Muscle of leg (tissue), 11 donors: ENCODE measurements around the gene CACNA1H. TPM values are rescaled to one million over a fixed set of nuclear protein-coding genes. Genes with fewer than 3 reads are reported as not detected.
"Not testable (repeated sequence)": the region's sequence is repeated elsewhere in the genome, so short reads cannot be mapped to it uniquely, and the experiment has no call there.

Experiments
- DNase-seq: peaks from one replicate; pipeline ENCODE4 v3.0.0; 2013
- H3K27ac ChIP-seq: one replicate; pipeline ENCODE4 v1.5.1; 2013; ENCODE audit warnings: mild to moderate bottlenecking, low read length, control low read depth
- H3K27me3 ChIP-seq: one replicate; pipeline ENCODE4 v1.6.1; 2013; ENCODE audit warnings: low read length; ENCODE audit not compliant: control insufficient read depth, insufficient read depth
- H3K36me3 ChIP-seq: one replicate; pipeline ENCODE4 v1.6.1; 2013; ENCODE audit warnings: low read length; ENCODE audit not compliant: control insufficient read depth, insufficient read depth
- H3K4me1 ChIP-seq: one replicate; pipeline ENCODE4 v1.6.1; 2013; ENCODE audit warnings: low read length; ENCODE audit not compliant: control insufficient read depth, insufficient read depth
- H3K4me3 ChIP-seq: one replicate; pipeline ENCODE4 v1.5.1; 2013; ENCODE audit warnings: low read length, control low read depth
- H3K9me3 ChIP-seq: replicated peaks from 2 replicates; pipeline ENCODE4 v1.6.1; 2013; ENCODE audit warnings: low read depth, low read length; ENCODE audit not compliant: control insufficient read depth
- WGBS: methylation state at CpG from one replicate; pipeline ENCODE4 v1.1.5; 2013; ENCODE audit warnings: missing lambda C conversion rate; ENCODE audit not compliant: insufficient coverage; 5-methylcytosine and 5-hydroxymethylcytosine counted together
- polyA plus RNA-seq, 8 donors: library from polyadenylated mRNA; unstranded; fragments of 120-200 nt; gene quantifications; one replicate each; pipeline versions ENCODE4 v1.2.1 to v1.2.3, GENCODE V29; 2013; ENCODE audit warnings: inconsistent platforms in 1 of 8, low replicate concordance in 1 of 8; ENCODE audit not compliant: insufficient read length in 8 of 8, insufficient read depth in 1 of 8
- total RNA-seq: library from RNA; stranded (reverse); fragments of 120-200 nt; gene quantifications from one replicate; pipeline ENCODE4 v1.2.4, GENCODE V29; 2013

The CACNA1H gene
- total and polyA plus RNA-seq, 9 donors, result 20.7 to 56.0 (median 39.5) TPM

DNA sequence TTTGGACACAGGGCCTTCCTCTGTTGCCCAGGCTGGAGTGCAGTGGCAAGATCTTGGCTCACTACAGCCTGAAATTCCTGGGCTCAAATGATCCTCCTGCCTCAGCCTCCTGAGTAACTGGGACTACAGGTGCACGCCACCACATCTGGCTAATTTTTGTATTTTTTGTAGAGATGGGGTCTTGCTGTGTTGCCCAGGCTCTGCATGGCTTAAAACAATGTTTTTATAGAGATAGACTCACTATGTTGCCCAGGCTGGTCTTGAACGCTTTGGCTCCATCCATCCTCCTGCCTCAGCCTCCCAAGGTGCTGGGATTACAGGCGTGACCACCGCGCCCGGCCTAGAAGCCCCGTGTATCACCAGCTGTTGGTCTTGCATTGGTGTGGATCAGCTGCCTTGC lies 116.5 kb downstream of the CACNA1H start:
- 93% methylated on average over 6 of the region's 7 CpGs for WGBS
- H3K27ac ChIP-seq, H3K4me3 ChIP-seq, DNase-seq, H3K36me3 ChIP-seq, H3K9me3 ChIP-seq: not testable (repeated sequence)
- H3K27me3 ChIP-seq, result peaks cover 26% of the 10 kb centered on the region
- peaks cover 16% of the 10 kb centered on the region for H3K4me1 ChIP-seq

DNA sequence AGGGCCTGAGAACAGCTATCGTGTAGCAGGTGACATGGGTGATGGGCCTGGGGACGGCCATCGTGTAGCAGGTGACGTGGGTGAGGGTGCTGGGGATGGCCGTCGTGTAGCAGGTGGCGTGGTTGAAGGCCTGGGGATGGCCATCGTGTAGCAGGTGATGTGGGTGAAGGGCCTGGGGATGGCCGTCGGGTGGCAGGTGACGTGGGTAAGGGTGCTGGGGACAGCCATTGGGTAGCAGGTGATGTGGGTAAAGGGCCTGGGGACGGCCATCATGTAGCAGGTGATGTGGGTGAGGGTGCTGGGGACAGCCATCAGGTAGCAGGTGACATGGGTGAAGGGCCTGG lies 118.4 kb downstream of the CACNA1H start:
- H3K9me3 ChIP-seq, result no peaks in the 10 kb centered on the region
- peaks cover 22% of the 10 kb centered on the region for H3K27me3 ChIP-seq
- 72% methylated on average over 12 of the region's 12 CpGs for WGBS

More for the DNA sequence above, 118.4 kb downstream of the CACNA1H start:
- no peaks in the 10 kb centered on the region for H3K36me3 ChIP-seq
- no peak for DNase-seq
- no peak overlapping the region for H3K4me3 ChIP-seq
- H3K27ac ChIP-seq, result no peak overlapping the region
- peaks cover 24% of the 10 kb centered on the region for H3K4me1 ChIP-seq

Other genes starting within 250 kb of the CACNA1H start
- 10.2 TPM for gene LMF1, start 182.1 kb upstream of the CACNA1H start, total RNA-seq
- 10 to 100 TPM in 4 of 8 donors, 1 to 10 TPM in 4; 8.7 to 14.1 (median 10.2) TPM for gene LMF1, start 182.1 kb upstream of the CACNA1H start, polyA plus RNA-seq
- 31.1 TPM for gene SOX8, start 171.3 kb upstream of the CACNA1H start, total RNA-seq
- 10 to 100 TPM; 38.7 to 50.9 (median 42.1) TPM for gene SOX8, start 171.3 kb upstream of the CACNA1H start, polyA plus RNA-seq
- not detected for gene SSTR5, start 80.4 kb upstream of the CACNA1H start, total RNA-seq
- gene SSTR5, start 80.4 kb upstream of the CACNA1H start, polyA plus RNA-seq, result under 1 TPM in 3 of 8 donors, not detected in 5; 0.08 to 0.13 (median 0.10) TPM
- gene C1QTNF8, start 56.9 kb upstream of the CACNA1H start, total RNA-seq, result not detected
- not detected for gene C1QTNF8, start 56.9 kb upstream of the CACNA1H start, polyA plus RNA-seq
- gene TPSG1, start 72.2 kb downstream of the CACNA1H start, total RNA-seq, result not detected
- 1 to 10 TPM in 7 of 8 donors, under 1 TPM in 1; 0.98 to 3.7 (median 1.7) TPM for gene TPSG1, start 72.2 kb downstream of the CACNA1H start, polyA plus RNA-seq
- gene TPSB2, start 77.1 kb downstream of the CACNA1H start, total RNA-seq, result 0.89 TPM
- gene TPSB2, start 77.1 kb downstream of the CACNA1H start, polyA plus RNA-seq, result 1 to 10 TPM in 6 of 8 donors, under 1 TPM in 2; 0.71 to 2.8 (median 1.7) TPM
- 2.6 TPM for gene TPSAB1, start 87.6 kb downstream of the CACNA1H start, total RNA-seq
- gene TPSAB1, start 87.6 kb downstream of the CACNA1H start, polyA plus RNA-seq, result 1 to 10 TPM in 6 of 8 donors, under 1 TPM in 2; 0.53 to 3.8 (median 1.5) TPM
- not detected for gene TPSD1, start 103.0 kb downstream of the CACNA1H start, total RNA-seq
- under 1 TPM in 3 of 8 donors, not detected in 5; 0.14 to 0.34 (median 0.30) TPM for gene TPSD1, start 103.0 kb downstream of the CACNA1H start, polyA plus RNA-seq
- gene UBE2I, start 156.5 kb downstream of the CACNA1H start, total RNA-seq, result 30.0 TPM
- 100 to 1,000 TPM in 6 of 8 donors, 10 to 100 TPM in 2; 89.7 to 114 (median 106) TPM for gene UBE2I, start 156.5 kb downstream of the CACNA1H start, polyA plus RNA-seq
- 0.58 TPM for gene BAIAP3, start 180.5 kb downstream of the CACNA1H start, total RNA-seq
- gene BAIAP3, start 180.5 kb downstream of the CACNA1H start, polyA plus RNA-seq, result 1 to 10 TPM in 2 of 8 donors, under 1 TPM in 6; 0.40 to 1.3 (median 0.85) TPM
- 44.9 TPM for gene TSR3, start 198.8 kb downstream of the CACNA1H start, total RNA-seq
- gene TSR3, start 198.8 kb downstream of the CACNA1H start, polyA plus RNA-seq, result 10 to 100 TPM; 40.9 to 62.3 (median 50.2) TPM
- 38.9 TPM for gene GNPTG, start 198.8 kb downstream of the CACNA1H start, total RNA-seq
- gene GNPTG, start 198.8 kb downstream of the CACNA1H start, polyA plus RNA-seq, result 10 to 100 TPM; 37.6 to 46.8 (median 40.5) TPM